Panc1 (cell line): ENCODE results near the gene TBC1D21.

ENCODE experiments used
- CTCF ChIP-seq: fragments of 450-650 bp; IDR thresholded peaks from 2 replicates; pipeline ENCODE4 v1.5.1; 2017; ENCODE audit warnings: mild to moderate bottlenecking
- POLR2AphosphoS5 ChIP-seq: IDR thresholded peaks from 2 replicates; pipeline ENCODE4 v1.6.1; 2012; ENCODE audit warnings: mild to moderate bottlenecking, low read depth, low read length, moderate library complexity
- REST ChIP-seq, 2 experiments: IDR thresholded peaks; 2 replicates each; pipeline ENCODE4 v1.6.1; 2011 to 2012; ENCODE audit warnings: low read depth in 2 of 2, control low read depth in 1 of 2, low read length in 1 of 2, mild to moderate bottlenecking in 1 of 2, moderate library complexity in 1 of 2; ENCODE audit not compliant: insufficient read depth in 1 of 2
- TCF7L2 ChIP-seq: IDR thresholded peaks from 2 replicates; pipeline ENCODE4 v1.6.1; 2011; ENCODE audit warnings: mild to moderate bottlenecking, low read depth, low read length, inconsistent platforms

DNA sequence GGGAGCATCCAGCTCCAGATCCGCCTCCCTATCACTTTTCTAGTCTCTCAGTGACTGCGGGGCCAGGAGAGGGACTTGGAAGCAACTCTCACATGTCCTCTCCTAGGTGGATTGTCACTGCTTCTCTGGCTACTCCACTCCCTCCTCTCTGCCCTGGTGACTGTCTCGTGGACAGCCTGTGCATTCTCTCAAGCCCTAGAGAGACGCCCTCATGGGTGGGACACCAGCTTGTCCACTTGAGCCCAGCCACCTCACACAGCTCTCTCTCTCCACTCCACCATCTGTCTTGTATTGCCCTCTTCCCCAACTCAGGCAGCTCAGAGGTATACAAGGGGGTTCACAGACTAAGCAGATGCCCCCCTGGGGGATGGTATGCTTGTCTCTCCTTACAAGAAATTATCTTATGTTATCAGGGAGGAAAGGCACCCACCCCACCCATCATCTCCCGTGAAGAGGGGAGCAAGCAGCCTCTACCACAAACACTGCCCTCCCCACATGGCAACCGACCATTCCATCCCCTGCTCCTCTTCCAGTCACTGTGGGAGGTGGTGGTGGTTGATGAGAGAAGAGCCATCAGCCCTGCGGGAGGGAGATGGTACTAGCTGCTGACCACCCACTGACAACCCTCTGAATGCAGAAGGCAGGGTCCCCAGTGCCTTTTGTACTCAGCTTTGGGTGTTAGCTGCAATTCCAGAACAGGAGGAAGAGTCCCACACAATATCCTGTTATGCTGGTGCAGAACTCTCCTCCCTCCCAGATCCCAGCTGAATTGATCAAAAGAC lies 37.3 kb downstream of the TBC1D21 start:
- no peak for TF ChIP-seq CTCF
- TF ChIP-seq TCF7L2: no peak
- TF ChIP-seq POLR2AphosphoS5: no peak
- TF ChIP-seq REST (IDR thresholded peaks at IDR 0.05; ENCODE audit: insufficient read depth in 1 of 2, low read depth in 2 of 2, low read length in 1 of 2): no peak
